Femur (tissue), 1 donor: ENCODE measurements around the gene PTPA.
A peak's percentile ranks its signal among the peaks of the same experiment; 100 is the strongest.

Experiments
- DNase-seq: peaks from one replicate; pipeline ENCODE4 v3.0.0-alpha.2; 2017

Gene PTPA

GRCh38 chr9:129138476-129139232 lies 27.4 kb downstream of the PTPA start:
- peak; percentile 87 for DNase-seq

DNA sequence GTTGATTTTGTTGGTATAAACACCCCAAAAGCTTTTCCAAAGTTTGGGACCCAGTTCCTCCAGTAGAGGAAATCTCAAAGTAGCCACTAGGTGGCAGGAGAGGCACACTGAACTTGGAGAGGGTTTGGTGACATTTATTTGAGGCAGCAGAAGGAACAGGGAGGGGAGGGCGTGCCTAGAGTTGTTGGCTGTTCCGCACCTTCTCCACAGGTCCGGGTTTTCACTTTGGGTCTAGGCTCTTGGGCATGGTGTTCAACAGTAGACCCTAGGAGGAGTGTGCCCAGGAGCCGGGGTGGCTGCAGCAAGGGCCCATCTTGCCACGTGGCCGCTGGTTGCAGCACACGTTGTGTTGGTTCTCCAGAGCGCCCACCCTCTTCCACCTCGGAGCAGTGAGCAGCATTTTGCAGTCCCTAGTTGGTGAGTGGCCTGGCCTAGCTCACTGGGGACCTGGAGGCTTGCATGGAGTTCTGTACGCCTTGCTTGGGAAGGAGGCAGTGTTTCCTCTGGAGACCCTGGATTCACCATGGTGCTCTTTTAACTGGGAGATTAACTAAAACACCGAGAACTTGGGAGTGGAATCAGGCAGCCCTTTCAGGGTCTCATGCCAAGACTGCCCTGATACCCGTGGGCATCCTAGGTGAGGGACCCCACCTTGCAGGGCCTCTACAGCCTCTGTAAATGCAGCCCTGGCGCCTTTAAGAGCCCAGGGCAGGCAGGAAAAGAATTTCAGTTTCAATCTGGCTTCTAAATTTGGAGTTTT lies 28.2 kb downstream of the PTPA start:
- DNase-seq: peak; percentile 92

GRCh38 chr9:129139993-129140396 lies 28.8 kb downstream of the PTPA start:
- DNase-seq: peak; percentile 98

DNA sequence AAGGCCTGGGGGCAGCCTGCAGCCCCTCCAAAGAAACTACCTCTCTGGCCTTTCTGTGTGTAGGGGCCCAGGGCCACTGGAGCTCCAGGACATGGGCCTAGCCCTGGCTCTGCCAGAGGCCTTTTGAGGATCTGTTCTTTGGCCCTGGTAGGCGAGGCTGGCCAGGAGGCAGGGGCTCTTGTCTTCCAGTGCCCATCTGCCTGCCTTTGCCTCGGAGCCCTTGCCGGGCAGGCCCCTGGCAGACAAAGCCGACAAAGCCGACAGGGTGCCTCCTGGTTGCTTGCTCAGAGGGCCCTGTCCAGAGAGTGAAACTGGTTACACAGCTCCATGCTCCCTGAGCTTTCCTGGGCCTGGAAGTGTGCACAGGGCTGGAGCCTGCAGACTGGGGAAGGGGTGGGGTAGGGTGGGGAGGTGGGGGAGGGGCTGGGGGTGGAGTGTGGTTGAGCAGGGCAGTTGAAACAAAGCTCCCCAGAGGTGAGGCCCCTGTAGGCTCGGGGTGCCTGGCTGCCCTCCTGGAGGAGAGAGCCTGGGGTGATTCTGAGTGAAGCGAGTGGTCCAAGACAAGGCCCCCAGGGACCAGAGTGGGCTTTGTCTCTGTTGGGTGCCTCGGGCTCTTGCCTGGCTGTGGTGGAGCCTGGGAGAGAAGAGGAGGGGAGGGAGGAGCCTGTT lies 29.3 kb downstream of the PTPA start:
- DNase-seq: peak; percentile 72

- DNase-seq: peak; percentile 87
Measured at GRCh38 chr9:129141066-129142041, 30.1 kb downstream of the PTPA start.

DNA sequence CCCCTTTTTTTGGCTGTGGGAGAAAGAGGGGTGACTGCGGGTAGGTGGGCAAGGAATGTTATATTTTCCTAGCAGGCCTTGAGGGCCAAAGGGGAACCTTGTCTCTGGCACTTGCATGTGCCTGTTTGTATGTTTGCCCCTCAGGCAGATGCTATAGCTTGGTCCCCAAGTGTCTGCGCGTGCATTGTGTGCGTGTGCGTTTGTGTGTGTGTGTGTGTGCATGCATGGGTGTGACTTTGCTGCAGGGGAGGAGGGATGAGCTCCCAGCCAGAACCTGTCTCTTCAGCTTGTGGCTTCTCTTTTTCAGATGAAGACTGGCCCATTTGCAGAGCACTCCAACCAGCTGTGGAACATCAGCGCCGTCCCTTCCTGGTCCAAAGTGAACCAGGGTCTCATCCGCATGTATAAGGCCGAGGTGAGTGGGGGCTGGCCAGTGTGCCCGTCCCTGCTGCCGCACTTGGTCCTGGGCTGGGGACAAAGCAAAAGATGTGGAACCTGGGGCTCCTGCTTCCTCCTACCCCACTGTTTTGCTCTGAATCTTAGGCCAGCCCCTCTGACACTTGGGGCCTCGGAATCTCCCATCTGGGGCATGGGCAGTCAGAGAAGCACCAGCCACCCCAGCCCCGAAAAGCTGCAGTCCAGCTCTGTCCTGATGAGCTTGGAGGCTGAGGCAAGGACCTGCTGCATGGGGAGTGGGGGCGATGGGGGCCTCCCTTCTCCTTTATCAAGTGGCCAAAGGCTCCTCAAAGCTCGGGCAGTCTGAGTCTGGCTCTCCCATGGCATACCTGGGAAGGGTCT lies 31.1 kb downstream of the PTPA start:
- DNase-seq: no peak

GRCh38 chr9:129143031-129143927 lies 32.1 kb downstream of the PTPA start:
- DNase-seq: peak; percentile 92

DNA sequence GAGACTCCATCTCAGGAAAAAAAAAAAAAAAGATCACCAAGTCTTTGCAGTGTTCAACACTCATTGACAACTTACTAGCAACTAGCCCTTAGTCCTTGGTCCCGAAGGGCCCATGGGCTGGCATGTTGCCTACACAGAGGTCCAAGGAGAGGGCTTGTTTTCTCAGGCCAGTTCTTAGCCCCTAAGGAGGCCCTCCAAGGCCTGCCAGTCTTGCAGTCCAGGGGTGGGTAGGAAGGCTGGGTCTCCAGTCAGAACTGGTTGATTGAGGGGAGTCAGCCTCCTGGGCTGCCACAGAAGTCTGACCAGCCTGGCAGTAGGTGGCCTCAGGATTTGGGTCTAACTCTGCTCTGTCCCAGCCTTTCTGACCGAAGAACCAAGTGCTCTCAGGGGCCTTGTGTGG lies 34.1 kb downstream of the PTPA start:
- DNase-seq: no peak

DNA sequence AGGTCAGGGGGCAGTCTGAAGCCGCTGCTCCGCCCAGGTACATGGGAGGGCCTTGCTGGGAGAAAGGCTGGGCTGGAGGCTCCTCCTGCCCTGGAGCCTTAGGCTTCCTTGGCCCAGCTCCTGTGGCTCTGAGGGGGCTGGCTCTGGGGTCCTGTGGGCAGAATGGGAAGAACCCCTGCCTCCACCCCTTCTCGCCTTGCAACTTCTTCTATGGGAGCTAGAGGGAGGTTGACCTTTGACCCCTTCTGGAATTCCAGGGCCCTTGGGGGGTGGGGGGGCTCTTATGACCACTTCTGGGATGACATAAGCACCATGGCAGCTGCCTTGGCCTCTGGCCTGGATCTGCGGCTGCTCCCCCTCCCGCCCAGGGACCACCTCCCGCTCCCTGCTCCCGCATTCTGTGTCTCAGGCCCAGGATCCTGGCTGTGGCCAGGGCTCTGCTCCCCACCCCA lies 34.7 kb downstream of the PTPA start:
- peak; percentile 93 for DNase-seq

DNA sequence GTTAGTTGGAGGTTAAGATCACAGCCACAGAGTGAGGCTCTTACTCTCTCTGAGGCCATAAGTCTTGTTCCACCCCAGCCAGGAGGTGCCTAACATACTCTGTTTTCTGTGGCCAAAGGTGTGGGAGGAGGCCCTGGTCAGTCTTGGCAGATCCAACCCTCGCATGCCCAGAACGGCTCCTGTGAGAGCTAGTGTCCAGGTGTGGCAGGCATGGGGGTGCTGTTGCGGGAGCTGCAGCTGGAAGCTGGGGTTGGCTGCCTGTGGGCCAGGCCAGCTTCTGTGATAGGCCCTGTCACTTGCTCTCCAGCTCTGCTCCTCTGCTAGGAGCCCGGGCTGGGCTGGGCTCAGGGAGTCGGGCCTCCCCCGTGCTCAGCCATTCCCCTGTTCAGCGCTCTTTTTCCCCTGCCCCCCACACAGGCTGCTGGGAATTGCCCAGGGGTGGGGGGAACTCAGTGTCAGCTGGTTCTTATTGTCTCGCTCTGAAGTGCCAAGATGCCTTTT lies 35.3 kb downstream of the PTPA start:
- DNase-seq: peak; percentile 78

GRCh38 chr9:129148463-129149204 lies 37.4 kb downstream of the PTPA start:
- DNase-seq: no peak

GRCh38 chr9:129149442-129149841 lies 38.2 kb downstream of the PTPA start:
- no peak for DNase-seq

DNA sequence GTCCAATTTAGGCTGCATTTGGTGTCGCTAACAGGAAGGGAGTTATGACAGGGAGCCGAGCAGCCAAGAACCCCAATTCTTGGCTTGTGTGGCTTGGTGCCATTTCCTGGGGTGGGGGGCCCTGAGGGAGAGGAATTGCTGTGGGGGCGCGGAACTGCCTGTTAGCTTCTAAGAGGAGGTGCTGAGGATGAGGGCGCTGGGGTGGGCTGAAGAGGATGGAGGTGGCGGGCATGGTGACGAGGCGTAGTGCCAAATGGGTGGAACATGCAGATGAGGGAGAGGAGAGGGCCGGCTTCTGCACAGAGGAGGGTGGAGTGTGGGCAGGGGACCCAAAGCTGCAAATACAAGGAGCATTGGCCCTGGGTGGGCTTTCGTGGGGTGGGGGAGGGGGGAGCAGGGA lies 38.9 kb downstream of the PTPA start:
- no peak for DNase-seq

DNA sequence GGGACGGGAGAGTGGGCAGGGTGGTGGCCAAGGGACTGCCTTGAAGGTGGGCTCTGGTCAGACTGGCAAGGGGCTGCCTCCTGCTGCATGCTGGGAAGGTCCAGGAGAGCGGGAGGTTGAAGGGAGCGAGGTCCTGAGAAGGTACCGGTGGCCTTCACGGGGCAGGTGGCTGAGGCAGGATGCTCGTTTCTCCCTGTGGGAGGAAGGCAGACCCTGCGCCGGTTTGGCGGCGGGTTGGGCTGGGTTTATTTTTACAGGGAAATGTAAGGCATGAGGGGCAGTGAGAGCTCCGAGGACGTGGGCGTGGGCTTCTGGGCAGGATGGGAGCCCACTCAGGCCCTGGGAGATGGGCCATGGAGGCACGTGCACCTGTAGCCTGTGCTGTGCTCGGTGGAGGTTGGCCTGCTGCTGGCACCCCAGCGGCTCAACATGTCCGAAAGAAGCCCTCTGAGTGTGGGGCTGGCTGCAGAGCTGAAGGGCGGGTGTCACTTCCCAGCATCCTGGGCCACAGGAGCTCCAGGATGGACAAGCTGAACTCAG lies 39.5 kb downstream of the PTPA start:
- no peak for DNase-seq

GRCh38 chr9:129151469-129151868 lies 40.3 kb downstream of the PTPA start:
- no peak for DNase-seq

GRCh38 chr9:129154866-129155477 lies 43.8 kb downstream of the PTPA start:
- no peak for DNase-seq

- no peak for DNase-seq
Measured at GRCh38 chr9:129156163-129156562, 44.9 kb downstream of the PTPA start.

DNA sequence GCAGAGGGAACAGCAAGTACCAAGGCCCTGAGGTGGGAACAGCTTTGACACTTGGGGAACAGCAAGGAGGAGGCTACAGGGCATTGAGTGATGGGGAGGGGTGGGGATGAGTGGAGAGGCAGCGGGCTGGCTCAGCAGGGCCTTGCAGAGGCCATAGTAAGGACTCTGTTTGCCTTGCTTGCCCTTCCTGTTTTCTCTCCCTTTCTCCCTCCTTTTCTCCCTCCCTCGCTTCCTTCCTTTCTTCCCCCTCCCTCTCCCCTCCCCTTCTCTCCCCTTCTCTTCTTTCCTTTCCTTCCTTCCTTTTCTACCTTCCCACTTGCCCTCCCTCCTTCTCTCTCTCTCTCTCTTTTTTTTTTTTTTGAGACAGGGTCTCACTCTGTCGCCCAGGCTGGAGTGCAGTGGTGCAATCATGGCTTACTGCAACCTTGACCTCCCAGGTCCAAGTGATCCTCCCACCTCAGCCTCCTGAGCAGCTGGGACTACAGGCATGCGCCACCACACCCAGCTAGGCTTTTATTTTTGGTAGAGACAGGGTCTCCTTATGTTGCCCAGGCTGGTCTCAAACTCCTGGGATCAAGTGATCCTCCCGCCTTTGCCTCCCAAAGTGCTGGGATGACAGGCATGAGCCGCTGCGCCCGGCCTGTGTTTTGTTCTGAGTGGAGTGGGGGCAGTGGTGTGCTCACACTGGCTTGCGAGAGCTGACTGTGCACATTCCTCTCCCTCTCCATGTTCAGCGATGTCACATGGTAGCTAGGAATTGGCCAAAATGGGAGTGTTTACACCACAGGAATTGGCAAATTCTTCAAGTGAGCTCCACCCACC lies 49.7 kb downstream of the PTPA start:
- no peak for DNase-seq
